ENCODE results near the gene AP1B1.

GRCh38 chr22:29331658-29332300 is 56.6 kb downstream of the AP1B1 start:
- TF ChIP-seq, protein P1, sequence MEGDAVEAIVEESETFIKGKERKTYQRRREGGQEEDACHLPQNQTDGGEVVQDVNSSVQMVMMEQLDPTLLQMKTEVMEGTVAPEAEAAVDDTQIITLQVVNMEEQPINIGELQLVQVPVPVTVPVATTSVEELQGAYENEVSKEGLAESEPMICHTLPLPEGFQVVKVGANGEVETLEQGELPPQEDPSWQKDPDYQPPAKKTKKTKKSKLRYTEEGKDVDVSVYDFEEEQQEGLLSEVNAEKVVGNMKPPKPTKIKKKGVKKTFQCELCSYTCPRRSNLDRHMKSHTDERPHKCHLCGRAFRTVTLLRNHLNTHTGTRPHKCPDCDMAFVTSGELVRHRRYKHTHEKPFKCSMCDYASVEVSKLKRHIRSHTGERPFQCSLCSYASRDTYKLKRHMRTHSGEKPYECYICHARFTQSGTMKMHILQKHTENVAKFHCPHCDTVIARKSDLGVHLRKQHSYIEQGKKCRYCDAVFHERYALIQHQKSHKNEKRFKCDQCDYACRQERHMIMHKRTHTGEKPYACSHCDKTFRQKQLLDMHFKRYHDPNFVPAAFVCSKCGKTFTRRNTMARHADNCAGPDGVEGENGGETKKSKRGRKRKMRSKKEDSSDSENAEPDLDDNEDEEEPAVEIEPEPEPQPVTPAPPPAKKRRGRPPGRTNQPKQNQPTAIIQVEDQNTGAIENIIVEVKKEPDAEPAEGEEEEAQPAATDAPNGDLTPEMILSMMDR (IDR thresholded peaks at IDR 0.05), result no peak
- no peak for TF ChIP-seq POLR2A (IDR thresholded peaks at IDR 0.05)

Measured in body of pancreas (tissue), 4 donors.